Stimulated activated CD4-positive, alpha-beta T cell treated with anti-CD3 and anti-CD28 coated beads, Interleukin-12 subunit alpha, Interleukin-12 subunit beta, amount 100 ng/mL, for 48 hours (primary cell): ENCODE data around the gene DYNLT4.
"Not testable (repeated sequence)": the region's sequence is repeated elsewhere in the genome, so short reads cannot be mapped to it uniquely, and the experiment has no call there.

Experiments used
- DNase-seq, 3 donors: peaks; one replicate each; pipeline ENCODE4 v3.0.0-alpha.2; 2020; ENCODE audit warnings: low read depth in 2 of 3, low spot score in 1 of 3

DYNLT4 gene

DNA sequence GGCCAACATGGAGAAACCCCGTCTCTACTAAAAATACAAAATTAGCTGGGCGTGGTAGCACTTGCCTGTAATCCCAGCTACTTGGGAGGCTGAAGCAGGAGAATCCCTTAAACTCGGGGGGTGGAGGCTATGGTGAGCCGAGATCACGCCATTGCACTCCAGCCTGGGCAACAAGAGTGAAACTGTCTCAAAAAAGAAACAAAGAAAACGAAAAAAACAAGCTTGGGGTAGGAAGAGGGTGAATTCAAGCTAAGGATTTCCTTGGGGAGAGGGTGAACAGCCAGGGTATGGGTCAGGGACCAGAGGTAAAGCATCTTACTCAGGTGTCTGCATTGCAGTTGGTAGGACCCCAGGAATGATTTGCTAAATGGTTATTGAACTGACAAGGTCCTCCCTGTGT, 40.7 kb downstream of the DYNLT4 start:
- DNase-seq, result not testable (repeated sequence)

DNA sequence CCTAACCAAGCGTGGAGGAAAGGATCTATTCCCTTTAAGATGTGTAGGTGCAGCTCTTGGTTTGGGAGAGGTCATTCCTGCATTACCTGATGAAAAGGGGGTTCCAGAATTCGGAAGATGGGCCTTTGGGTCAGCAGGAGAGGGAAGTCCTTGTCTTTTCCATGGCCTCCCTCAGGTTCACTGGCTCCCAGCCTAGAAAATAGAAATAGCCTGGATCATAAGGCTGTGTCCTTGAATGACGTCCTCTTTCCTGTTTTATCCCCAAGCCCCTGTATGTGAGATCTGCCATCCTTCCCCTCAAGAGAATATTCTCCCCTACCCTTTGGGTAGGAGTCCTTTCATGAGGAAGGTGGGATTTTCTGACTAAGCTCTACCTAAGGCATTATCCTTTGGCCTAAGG, 46.3 kb downstream of the DYNLT4 start:
- no peak for DNase-seq

DNA sequence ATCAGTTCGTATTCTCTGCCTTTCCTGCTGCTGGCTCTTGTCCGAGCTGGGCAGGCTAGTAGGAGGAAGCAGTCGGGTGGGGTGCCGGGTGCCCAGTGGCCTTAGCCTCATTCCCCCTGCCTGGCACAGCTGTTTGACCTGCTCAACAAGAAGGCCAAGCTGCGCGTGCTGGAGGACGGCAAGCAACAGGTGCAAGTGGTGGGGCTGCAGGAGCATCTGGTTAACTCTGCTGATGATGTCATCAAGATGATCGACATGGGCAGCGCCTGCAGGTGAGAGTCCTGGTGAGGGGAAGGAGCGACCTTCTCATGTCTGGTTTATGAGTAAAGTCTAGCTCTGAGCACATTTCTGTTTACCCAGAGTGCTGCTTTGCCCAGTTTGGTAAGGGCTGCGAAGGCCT, 48.1 kb downstream of the DYNLT4 start:
- no peak for DNase-seq

DNA sequence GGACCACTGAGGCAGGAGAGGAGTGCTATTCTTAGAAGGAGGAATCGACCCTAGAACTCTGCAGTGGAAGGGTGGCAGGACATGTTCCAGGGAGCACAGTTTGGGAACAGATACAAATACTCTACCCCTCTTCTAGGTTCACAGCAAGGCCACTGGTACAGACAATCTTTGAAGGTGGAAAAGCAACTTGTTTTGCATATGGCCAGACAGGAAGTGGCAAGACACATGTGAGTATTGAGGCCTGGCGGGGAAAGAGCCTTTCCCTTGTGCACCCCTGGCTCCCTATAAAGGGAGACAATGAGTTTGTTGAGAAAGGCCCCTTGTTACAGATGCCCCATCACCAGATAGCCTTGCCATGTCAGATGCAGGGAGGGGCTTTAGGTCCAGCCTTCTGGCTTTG, 49.7 kb downstream of the DYNLT4 start:
- DNase-seq, result no peak
